Esophagus muscularis mucosa (tissue), 4 donors: Measurements from ENCODE around the gene COLEC12. TPM values are rescaled to one million over a fixed set of nuclear protein-coding genes. Genes with fewer than 3 reads are reported as not detected.
"Not testable (repeated sequence)": the region's sequence is repeated elsewhere in the genome, so short reads cannot be mapped to it uniquely, and the experiment has no call there.

ENCODE experiments used
- DNase-seq: peaks from one replicate; pipeline ENCODE4 v3.0.0-alpha.2; 2017; ENCODE audit errors: extremely low spot score
- H3K27ac ChIP-seq, 4 donors: fragments of 200-600 bp; sonication (generic); replicated peaks in 1 of 4; 1 replicate in 3 of 4; 2 replicates in 1 of 4; pipeline ENCODE4 v1.5.1; 2016 to 2019; ENCODE audit warnings: mild to moderate bottlenecking in 1 of 4
- H3K27me3 ChIP-seq, 4 donors: fragments of 200-600 bp; sonication (generic); one replicate each; pipeline versions ENCODE4 v1.5.1 to v1.6.0; 2016 to 2019
- H3K36me3 ChIP-seq, 4 donors: fragments of 200-600 bp; sonication (generic); one replicate each; pipeline ENCODE4 v1.5.1; 2016 to 2019
- H3K4me1 ChIP-seq, 4 donors: fragments of 200-600 bp; sonication (generic); one replicate each; pipeline ENCODE4 v1.5.1; 2016 to 2019
- H3K4me3 ChIP-seq, 4 donors: fragments of 200-600 bp; sonication (generic); 1 replicate in 2 of 4; 2 replicates in 2 of 4; pipeline ENCODE4 v1.5.1; 2016 to 2019; ENCODE audit warnings: mild to moderate bottlenecking in 4 of 4, moderate library complexity in 1 of 4
- H3K9me3 ChIP-seq, 4 donors: fragments of 200-600 bp; sonication (generic); 1 replicate in 3 of 4; 2 replicates in 1 of 4; pipeline ENCODE4 v1.5.1; 2016 to 2019
- CTCF ChIP-seq, 3 experiments: fragments of 200-600 bp in 2 of 3; fragments of 450-650 bp in 1 of 3; sonication (generic) in 2 of 3; IDR thresholded peaks; one replicate each; pipeline ENCODE4 v1.5.1; 2017 to 2019; ENCODE audit warnings: antibody characterized with exemption in 3 of 3, mild to moderate bottlenecking in 2 of 3, moderate library complexity in 1 of 3
- EP300 ChIP-seq: sonication (generic); formaldehyde crosslinking; IDR thresholded peaks from one replicate; pipeline ENCODE4 v1.6.1; 2017; ENCODE audit warnings: antibody characterized with exemption
- POLR2A ChIP-seq: fragments of 450-650 bp; IDR thresholded peaks from one replicate; pipeline ENCODE4 v1.6.1; 2017; ENCODE audit warnings: antibody characterized with exemption, moderate library complexity, mild to moderate bottlenecking, low read depth
- POLR2AphosphoS5 ChIP-seq, 2 donors: sonication (generic); formaldehyde crosslinking; IDR thresholded peaks; one replicate each; pipeline ENCODE4 v1.6.1; 2017; ENCODE audit warnings: antibody characterized with exemption in 2 of 2
- WGBS: methylation state at CpG from one replicate; pipeline ENCODE4 v1.1.5; 2018; 5-methylcytosine and 5-hydroxymethylcytosine counted together
- intact Hi-C: fragments of 100-400 bp; cut with DNase I; formaldehyde crosslinking; loops from one replicate; pipeline ENCODE4 v1.15.1; 2023
- total RNA-seq, 4 donors: library from RNA; depleted of rRNA; stranded (reverse); fragments of >200 nt; gene quantifications; one replicate each; pipeline versions ENCODE4 v1.1.0 to v1.2.1, GENCODE V29; 2016

COLEC12 gene
- total RNA-seq, 4 donors from 2014 or later = 17.9 to 36.4 (median 23.5) TPM

- DNase-seq = no peak
- Histone ChIP-seq H3K36me3 (no peaks in the 10 kb centered on the region), H3K27ac (peak overlapping the region in 1 of 4 donors; percentile 10), H3K4me1 (peaks cover 0 to 29% (median 23%) of the 10 kb centered on the region in 4 donors), H3K9me3 (peaks cover 0 to 4% (median 0%) of the 10 kb centered on the region in 4 donors), H3K4me3 (no peak overlapping the region), H3K27me3 (no peaks in the 10 kb centered on the region)
- intact Hi-C loops = no loop called here
- TF ChIP-seq POLR2A (no peak), EP300 (no peak), POLR2AphosphoS5 (IDR thresholded peaks at IDR 0.05) (no peak), CTCF (IDR thresholded peaks at IDR 0.05) (no peak)
- WGBS = 80% methylated on average over 3 of the region's 3 CpGs
These were observed 93.3 kb downstream of the COLEC12 start for GRCh38 chr18:407191-407590.

- intact Hi-C loops = no loop called here
- peaks cover 0 to 4% (median 0%) of the 10 kb centered on the region in 4 donors for H3K9me3 ChIP-seq
- H3K36me3 ChIP-seq = no peaks in the 10 kb centered on the region
- H3K27me3 ChIP-seq = no peaks in the 10 kb centered on the region
- H3K27ac ChIP-seq = no peak overlapping the region
- TF ChIP-seq POLR2AphosphoS5 (IDR thresholded peaks at IDR 0.05) (no peak), EP300 (no peak), POLR2A (no peak), CTCF (IDR thresholded peaks at IDR 0.05) (no peak)
- no peak for DNase-seq
- 84% methylated on average over 6 of the region's 6 CpGs for WGBS
- H3K4me3 ChIP-seq = no peak overlapping the region
- H3K4me1 ChIP-seq = peaks cover 0 to 29% (median 23%) of the 10 kb centered on the region in 4 donors
These were observed 93.8 kb downstream of the COLEC12 start for GRCh38 chr18:406677-407076.

GRCh38 chr18:405006-405405 lies 95.5 kb downstream of the COLEC12 start:
- 78% methylated on average over 4 of the region's 4 CpGs for WGBS
- intact Hi-C loops = not testable (repeated sequence)

GRCh38 chr18:404061-404636 lies 96.4 kb downstream of the COLEC12 start:
- WGBS = 91% methylated on average over 8 of the region's 8 CpGs
- H3K9me3 ChIP-seq = peaks cover 0 to 4% (median 0%) of the 10 kb centered on the region in 4 donors
- no peak for DNase-seq
- no peaks in the 10 kb centered on the region for H3K36me3 ChIP-seq
- intact Hi-C loops = no loop called here
- no peak overlapping the region for H3K4me3 ChIP-seq
- no peaks in the 10 kb centered on the region for H3K27me3 ChIP-seq
- no peak overlapping the region for H3K27ac ChIP-seq
- H3K4me1 ChIP-seq = peaks cover 0 to 41% (median 33%) of the 10 kb centered on the region in 4 donors
- no peak for TF ChIP-seq POLR2A
- no peak for TF ChIP-seq POLR2AphosphoS5 (IDR thresholded peaks at IDR 0.05)
- TF ChIP-seq CTCF (IDR thresholded peaks at IDR 0.05) = no peak
- no peak for TF ChIP-seq EP300

More at GRCh38 chr18:405006-405405, 95.5 kb downstream of the COLEC12 start:
- not testable (repeated sequence) for H3K36me3 ChIP-seq, H3K9me3 ChIP-seq, H3K27me3 ChIP-seq, DNase-seq, H3K27ac ChIP-seq, H3K4me3 ChIP-seq
- peaks cover 0 to 41% (median 31%) of the 10 kb centered on the region in 4 donors for H3K4me1 ChIP-seq

- Histone ChIP-seq H3K27ac (no peak overlapping the region), H3K4me1 (peaks cover 0 to 39% (median 32%) of the 10 kb centered on the region in 4 donors), H3K4me3 (no peak overlapping the region), H3K9me3 (peaks cover 0 to 4% (median 0%) of the 10 kb centered on the region in 4 donors), H3K27me3 (no peaks in the 10 kb centered on the region), H3K36me3 (no peaks in the 10 kb centered on the region)
- intact Hi-C loops = no loop called here
- WGBS = 79% methylated on average over 5 of the region's 5 CpGs
- no peak for TF ChIP-seq CTCF (IDR thresholded peaks at IDR 0.05)
- TF ChIP-seq POLR2A = no peak
- TF ChIP-seq POLR2AphosphoS5 (IDR thresholded peaks at IDR 0.05) = no peak
- TF ChIP-seq EP300 = no peak
- no peak for DNase-seq
These were observed 98.4 kb downstream of the COLEC12 start for GRCh38 chr18:402129-402528.
